8988T (cell line): ENCODE measurements around the gene KRT71.
"Not testable (repeated sequence)": the region's sequence is repeated elsewhere in the genome, so short reads cannot be mapped to it uniquely, and the experiment has no call there.

ENCODE experiments used
- DNase-seq: peaks from one replicate; pipeline ENCODE4 v3.0.0; 2011

Gene KRT71

DNA sequence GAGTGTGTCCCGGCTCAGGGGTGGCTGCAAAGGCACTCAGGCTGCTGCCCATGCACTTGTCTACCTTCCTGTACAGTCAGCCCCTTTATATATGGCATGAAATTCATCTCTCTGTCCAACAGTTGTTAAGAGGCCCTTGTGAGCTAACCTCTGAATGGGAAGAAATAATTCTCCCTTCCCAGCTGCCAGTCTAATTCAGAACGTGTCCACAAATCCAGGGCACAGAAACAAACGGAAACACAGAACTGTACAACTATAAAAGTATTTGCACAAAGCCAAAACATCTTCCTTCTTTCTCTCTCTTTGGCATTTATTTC, 33.6 kb downstream of the KRT71 start:
- no peak for DNase-seq

DNA sequence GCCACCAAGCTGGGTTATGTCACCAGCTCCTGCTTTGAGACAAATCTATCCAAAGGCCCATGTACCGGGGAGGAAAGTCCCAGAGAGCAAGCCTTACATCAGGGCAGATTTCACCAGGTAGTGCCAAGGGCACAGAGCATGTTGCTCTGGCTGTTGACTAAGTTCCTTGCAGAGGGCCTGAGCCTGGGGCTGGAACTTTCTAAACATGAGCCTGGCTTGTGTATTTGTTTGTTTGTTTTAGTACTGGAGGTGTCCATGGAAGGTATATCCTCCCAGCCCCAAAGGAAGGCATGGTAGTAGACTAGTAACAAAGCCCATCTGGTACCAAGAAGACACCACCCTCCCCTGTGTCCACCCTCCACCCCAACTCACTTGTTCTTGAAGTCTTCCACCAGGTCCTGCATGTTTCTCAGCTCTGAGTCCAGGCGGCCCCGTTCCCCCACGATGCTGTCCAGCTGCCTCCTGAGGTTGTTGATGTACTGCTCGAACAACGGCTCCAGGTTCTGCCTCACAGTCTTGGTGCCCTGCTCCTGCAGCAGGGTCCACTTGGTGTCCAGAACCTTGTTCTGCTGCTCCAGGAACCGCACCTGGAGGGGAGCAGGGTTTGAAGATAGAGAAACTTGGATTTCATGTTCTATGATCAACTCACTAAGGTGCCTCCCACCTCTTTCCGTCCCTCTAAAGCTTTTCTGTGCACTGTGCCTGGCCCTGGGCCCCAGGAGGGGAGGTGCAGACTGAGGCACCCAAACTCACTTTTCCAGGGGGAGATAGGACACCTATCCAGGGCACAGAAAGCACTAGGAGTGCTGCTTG, 34.2 kb downstream of the KRT71 start:
- DNase-seq = no peak

DNA sequence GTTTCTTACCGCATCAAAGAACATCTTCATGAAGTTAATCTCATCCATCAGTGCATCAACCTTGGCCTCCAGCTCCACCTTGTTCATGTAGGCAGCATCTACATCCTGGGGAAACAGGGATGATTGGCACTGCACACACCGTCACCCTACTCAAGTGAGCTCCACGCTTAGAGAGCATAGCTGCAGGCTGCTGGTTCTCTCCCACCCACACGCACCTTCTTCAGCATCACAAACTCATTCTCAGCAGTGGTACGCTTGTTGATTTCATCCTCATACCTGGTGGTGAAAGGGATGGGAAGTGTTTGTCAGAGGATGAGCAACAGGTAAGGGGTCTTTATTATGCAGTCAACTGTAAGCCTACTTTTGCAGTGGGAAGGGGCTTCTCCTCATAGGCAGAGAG, 35.1 kb downstream of the KRT71 start:
- DNase-seq = no peak

DNA sequence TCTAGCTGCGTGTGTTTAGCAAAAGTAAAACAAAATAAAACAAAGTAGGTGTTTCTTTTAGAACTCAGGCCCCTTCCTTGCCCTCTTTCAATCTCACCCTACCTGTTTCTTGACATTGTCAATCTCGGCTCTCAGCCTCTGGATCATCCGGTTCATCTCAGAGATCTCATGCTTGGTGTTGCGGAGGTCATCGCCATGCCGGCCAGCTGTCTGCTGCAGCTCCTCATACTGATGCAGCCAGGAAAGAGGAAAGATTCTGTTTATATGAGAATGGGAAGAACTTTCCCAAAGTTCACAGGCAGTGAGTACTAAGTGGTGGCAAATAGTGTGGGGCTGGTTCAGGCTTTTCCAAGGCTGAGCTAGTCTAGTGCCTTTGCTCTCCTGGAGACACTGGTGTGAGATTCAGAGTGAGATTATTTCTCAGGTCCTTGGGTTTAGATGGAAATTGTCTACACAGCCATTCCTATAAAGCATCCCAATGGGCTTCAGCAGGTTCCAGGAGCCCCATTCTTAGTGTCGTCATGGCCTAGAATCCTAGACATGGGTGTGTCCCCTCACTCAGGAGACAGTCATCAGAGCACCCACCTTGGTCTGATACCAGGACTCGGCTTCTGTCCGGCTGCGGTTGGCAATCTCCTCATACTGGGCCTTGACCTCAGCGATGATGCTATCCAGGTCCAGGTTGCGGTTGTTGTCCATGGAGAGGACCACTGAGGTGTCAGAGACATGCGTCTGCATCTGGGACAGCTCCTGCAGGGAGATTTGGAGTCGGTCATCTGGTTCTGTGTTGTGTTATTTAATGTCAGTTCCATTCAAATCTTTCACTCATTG, 35.7 kb downstream of the KRT71 start:
- no peak for DNase-seq

DNA sequence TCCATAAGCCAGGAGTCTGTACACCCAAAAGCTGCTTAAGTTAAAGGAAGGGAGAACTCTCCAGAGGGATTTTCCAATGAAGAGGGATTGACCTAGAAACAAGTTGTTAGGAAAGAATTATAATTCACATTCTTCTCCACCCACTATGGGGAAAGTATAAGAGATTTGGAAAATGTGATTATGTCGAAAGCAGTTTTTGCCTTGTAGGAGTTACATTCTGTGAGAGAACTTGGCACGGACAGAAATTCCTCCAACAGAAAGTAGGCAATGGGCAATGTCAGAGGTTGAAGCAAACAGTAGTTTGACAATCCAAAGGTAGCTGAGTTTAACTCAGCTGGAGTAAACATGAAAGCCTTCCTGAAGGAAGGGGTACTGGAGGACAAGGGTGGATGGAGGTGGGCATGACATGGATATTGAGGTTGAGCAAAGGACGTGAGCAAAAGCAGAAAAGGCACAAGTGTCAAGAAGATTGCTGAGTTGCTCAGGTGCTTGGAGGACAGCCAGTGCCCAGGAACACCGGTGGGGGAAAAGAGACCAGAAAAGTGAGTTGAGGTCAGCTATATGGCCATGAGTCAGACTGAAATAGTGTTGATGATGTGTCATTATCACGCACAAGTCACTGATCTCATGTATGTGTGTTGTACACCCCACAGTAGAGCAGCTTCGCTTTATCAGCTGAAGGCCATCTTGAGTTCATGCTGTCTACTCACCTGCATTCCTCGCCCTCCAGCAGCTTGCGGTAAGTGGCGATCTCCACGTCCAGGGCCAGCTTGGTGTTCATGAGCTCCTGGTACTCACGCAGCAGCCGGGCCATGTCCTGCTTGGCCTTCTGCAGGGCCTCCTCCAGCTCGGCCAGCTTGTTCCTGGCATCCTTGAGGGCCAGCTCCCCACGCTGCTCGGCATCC, 36.8 kb downstream of the KRT71 start:
- no peak for DNase-seq

DNA sequence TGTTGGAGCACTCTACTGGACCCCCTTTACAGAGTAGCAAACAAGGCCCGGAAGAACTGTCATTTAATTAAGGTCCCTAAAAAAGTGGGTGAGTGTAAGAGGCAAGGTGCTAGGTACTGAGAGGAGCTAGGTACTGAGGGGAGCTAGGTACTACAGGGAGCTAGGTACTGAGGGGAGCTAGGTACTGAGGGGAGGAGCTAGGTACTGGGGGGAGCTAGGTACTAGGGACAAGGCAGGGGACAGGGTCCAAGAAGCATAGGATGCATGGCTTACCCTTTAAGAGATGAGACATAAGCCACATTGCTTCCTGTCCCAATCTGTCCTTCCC, 37.7 kb downstream of the KRT71 start:
- no peak for DNase-seq

DNA sequence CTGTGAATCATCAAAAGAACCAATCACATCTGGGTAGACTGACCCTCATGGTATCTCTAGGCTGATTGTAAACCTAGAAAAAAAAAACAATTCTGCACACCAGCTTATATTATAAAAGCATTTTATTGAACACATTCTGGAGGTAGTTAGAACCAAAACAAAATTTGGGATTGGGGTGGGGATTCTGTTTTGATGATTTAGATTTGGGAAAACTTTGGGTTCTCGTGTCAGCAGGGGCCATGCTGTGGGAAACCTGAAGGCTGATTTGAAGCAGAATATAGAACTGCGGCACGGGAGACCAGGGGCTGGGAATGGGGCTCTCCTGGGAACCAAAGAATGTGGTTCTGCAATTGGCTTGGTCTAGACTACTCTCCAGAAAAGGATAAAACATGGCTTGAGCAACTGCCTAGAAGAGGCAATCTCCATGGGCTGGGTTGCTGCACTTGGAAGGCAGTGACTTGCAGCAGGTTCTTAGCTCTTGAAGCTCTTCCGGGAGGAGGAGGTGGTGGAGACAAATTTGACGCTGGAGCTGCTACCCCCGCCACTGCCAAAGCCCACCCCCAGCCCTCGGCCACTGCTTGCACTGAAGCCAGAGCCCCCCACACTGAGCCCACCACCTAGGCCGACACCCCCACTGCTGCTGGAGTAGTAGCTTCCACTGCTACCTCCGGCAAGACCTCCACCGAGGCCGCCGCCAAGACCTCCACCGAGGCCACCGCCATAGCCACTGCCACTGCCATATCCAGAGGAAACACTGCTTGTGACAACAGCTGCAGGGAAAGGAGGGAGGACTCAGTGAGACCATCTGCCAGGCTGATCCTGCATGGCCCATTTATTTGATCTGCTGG, 38.2 kb downstream of the KRT71 start:
- no peak for DNase-seq

DNA sequence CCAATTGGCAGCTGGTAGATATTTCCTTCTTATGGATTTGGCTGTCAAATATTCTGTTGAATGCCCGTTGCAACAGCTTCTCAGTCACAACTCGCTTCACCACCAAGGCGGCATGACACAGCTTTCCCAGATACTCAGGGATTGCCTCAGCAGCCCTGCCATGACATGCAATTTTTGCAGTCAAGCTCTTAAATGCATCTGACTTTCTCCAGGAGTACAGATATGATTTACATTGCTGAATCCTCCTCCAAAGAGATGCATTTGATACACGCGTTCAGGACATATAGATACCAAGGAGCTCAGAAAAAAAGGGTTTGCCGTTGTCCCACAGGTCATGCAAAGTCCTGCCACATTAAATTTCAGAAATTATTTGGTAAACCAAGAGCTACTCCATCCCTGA, 39.2 kb downstream of the KRT71 start:
- DNase-seq = no peak

DNA sequence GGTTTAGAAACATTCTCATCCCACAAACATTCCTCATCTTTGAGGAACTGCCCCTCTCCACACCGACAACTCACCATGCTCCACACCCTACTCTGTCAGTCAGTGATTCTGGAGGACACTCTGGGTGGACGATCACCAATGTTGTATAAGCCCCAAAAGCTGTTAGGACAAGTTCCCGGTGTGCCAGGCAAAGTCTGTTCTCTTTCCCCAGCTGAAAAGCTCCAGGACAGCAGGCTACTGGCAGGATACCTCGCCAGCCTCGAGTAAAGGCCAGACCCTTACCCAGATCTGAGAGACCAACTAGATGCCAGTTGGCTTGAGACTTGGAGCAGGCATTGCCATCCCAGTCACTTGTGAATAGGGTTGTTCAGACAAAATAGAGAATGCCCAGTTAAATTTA, 44.7 kb downstream of the KRT71 start:
- no peak for DNase-seq

DNA sequence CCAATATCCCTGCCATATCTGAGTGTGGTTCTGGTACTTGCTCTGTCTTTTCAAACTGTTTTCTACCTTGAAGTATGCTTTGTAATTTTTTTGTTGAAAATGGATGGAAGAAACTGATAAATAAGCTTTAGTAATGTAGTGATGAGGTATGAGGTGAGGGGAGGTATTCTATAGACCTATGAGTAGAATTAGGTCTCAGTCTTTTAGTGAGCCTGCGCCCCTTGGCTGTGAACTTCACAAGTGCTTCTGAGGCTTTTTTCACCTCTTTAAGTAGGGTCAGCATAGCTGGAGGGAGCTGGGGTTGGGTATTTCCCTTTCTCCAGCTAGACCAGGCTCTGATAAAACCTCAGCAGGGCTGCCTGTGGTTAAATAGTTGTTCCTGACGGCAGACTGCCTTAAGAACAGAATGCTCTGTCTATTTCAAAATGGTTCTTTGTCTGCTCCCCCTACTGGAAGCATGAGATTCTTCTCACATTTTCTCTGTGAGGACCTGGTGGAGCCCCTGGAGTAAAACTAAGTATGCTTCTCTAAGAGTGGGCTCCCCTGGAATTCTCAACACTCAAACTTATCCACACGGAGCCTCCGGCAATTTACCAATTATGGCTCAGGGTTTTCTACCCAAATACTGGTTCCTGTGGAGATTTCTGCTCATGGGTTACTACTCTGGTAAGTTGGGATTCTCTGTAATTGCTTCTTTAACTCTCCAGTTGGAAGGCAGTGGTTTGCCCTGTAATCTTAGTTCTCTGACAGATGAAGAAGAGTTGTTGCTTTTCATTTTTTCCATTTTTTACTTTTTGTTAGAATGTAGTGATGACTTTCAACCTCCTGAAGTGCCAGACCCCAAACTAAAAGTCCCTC, 45.9 kb downstream of the KRT71 start:
- DNase-seq = no peak

DNA sequence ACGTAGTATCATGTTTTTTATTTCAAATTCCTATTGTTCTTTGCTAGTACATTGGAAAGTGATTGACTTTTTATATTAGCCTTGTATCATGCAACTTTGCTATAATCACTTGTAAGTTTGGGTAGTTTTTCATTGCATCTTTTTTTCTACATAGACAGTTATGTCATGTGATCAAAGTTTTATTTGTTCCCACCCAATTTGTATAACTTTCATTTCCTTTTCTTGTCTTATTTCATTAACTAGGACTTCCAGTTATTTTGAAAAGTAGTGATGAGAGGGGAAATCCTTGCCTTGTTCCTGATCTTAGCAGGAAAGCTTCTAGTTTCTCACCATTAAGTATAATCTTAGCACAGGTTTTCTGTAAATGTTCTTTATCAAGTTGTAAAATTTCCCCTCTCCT, 50.1 kb downstream of the KRT71 start:
- no peak for DNase-seq

DNA sequence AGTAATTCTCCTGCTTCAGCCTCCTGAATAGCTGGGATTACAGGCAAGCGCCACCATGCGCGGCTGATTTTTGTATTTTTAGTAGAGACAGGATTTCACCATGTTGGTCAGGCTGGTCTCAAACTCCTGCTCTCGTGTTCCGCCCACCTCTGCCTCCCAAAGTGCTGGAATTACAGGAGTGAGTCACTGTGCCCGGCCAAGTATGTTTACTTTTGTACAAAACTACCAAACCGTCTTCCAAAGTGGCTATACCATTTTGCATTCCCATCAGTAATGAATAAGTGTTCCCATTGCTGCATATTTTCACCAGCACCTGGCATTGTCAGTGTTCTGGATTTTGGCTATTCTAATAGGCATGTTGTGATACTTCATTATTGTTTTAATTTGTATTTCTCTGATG, 51.5 kb downstream of the KRT71 start:
- no peak for DNase-seq

DNA sequence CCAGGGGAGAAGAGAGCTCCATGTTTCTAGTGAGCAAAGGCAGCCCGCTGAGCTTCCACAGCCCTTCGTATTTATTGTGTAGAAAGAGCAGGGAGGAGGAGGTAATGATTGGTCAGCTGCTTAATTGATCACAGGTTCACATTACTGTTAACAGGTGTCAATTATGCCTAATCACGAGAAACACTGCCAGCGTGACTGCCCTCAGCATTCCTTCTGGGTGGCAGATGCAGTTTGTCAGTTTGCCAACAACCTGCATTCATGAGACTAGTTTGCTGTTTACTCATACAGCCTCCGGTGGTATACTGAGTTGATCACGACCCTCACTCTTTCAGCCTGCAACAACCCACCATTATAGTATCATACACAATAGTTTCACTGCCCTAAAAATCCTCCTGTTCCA, 52.4 kb downstream of the KRT71 start:
- DNase-seq = not testable (repeated sequence)

DNA sequence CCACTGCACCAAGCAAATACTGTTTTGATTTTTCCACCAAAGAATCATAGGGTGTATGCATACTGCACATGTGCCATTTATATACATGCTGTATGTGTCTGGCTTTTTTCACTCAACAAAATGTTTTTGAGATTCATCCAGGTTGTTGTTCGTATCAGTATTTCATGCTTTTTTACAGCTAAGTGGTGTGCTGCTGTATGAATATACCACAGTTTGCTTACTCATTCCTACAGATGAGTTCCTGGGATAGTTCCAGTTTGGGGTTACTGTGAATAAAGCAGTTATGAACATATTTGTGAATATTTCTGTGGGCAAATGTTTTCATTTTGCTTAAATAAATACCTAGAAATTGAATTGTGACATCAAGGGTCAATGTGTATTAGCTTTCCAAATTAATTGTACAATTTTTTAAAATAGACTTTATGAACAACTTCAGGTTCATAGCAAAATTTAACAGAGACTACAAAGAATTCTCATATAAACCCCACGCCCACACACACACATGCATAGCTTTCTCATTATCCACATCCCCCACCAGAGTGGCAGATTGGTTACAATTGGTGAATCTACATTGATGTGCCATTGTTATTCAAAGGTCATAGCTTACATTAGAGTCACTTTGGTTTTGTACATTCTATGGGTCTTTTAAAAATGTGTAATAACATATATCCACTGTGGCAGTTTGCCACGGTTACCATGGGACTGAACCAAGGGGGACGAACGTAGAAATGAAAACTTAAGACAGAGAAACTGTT, 53.0 kb downstream of the KRT71 start:
- DNase-seq = no peak

DNA sequence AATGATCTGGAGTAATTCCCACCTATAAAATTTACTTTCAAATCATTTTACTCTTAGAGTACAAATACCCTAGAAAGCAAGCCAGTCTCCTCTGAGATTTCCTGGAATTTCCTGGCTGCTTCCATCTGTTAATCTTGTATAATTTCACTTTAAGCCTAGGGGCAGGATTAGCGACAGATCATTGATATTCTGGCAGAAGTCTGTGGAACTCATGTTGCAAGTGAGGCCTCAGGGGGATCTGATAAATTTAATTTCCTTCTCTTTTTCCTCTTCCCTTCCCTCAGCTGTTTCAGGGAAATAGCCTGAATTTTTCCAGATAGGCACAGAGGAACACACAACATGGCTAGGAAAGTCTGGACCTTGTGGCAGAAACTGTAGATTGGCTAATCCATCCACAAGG, 54.0 kb downstream of the KRT71 start:
- no peak for DNase-seq

DNA sequence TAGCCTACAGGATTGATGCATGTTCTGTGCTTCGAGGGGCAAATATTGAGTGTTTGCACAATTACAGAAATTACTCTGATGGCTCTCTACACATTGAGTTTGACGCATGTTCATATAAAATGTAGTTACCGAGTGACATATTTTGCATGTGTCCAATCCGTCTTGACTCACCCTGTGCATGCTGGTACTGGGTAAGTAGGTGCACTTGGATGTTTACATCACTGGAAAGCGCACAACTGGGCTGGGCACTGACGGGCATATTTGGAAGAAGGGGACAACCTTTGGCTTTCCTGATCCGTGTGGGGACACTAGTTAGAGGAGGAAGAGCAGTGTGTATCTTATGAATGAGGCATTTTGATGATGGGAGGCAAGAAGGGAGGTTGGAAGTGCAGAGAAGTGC, 55.0 kb downstream of the KRT71 start:
- no peak for DNase-seq

DNA sequence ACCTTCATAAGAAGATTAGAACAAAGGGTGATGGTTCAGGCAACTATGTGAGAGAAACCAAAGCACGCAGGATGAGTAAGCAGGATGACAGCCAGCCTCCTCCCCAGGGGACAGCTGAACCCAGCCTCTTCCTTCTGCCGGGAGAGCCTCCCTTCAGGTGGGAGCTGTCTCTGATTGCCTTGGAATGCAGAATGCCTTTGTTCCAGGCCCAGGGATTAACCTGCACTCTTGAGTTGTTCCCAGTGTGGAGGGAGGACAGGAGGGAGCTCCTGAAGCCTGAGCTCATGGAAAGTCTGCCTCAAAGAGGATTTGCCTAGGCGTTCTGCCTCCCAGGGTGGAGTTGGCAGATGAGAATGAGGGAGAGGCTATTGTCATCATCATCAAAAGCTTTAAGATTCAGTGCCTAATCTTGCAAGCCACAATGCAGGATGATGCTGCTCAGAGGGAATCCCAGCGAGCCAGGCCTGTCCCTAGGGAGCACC, 56.3 kb downstream of the KRT71 start:
- DNase-seq = no peak

DNA sequence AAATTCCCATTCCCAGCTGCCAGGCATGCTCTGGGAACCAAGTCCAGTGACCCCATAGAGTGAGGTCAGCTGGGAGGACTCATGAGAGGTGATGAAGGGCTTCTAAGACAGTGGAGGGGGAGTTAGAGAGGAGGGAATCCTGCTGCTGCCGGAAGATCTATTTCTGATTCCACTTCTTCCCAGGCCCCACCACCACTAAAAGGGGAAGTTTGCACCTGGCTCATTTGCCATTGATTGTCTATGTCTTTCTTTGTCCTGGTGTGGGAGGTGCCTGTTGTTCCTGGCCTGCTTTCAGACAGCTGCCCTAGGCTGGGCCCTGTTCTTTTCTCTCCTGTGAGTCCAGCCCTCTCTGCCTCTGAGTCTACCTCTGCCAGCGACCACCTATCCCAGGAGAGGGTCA, 56.9 kb downstream of the KRT71 start:
- DNase-seq = no peak

DNA sequence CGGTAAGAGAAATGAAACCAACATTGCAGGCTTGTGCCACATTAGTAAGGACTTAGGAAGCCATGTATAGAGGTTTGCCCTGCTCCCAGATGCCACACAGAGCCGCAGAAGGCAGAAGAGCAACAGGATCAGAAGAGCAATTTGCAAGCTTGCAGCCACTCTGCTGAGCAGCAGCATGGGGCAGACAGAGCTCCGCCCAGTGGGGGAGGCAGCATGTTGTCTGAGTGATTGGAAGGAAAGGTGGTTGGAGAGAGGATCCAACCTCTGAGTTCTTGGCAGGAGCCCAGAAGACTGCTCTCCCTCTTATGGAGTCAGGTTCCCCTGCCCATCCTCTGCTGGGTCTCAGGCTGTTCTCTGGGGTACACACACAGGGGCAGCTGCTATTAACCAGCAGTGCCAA, 57.6 kb downstream of the KRT71 start:
- DNase-seq = no peak

DNA sequence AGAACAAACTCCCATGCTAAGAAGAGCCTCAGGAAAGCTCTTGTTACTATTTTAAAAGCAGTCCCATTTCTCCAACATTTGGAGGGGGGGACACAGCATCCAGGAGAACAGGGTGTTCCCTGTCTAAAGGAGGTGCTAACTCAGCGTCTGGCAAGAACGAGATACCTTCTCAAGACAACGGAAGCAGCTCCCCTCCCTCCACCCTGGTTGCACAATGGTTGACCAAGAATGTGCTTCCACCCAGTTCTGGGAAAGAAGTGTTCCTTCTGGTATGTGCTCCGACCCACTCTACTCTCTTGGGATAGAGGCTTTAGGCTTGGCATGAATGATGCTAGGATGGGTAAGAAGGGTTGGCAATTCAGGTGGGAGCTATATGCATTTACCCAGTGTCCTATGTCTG, 58.4 kb downstream of the KRT71 start:
- DNase-seq = no peak

DNA sequence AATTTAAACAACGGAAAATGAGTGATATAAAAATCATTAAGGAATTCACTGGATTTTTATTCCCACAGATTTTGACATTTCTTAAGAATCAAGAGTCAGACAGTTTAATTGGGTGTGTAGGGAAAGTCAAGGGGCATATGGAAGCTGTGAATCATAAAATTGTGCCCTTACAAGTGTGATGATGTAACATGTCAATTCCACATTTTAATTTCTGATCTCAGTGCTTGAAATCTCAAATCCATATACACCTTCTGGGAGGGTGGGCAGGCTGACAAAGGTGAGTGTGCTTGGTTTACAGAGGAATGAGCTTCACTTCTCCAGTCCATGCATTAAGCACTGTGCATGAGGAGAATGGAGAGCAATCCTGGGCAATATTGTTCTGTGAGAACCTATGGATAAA, 58.8 kb downstream of the KRT71 start:
- no peak for DNase-seq
